Activated CD8-positive, alpha-beta memory T cell treated with anti-CD3 and anti-CD28 coated beads, Interleukin-2, amount 10 ng/mL, durations not matched to agents 7 days and 5 days (primary cell): ENCODE results near the gene AMFR. TPM values are rescaled to one million over a fixed set of nuclear protein-coding genes. Genes with fewer than 3 reads are reported as not detected.

Experiments
- ATAC-seq: fragments of 150-1000 bp; cut with Tn5 transposase; one replicate; pipeline ENCODE4 v1.10.0; 2021; ENCODE audit warnings: moderate library complexity
- CTCF ChIA-PET: fragments of 350-600 bp; sonication (Branson Sonifier 250); formaldehyde crosslinking; loops from one replicate; lab custom pipeline; 2021; ENCODE audit warnings: antibody characterized with exemption; lab: Charles Lee
- DNase-seq: peaks from one replicate; pipeline ENCODE4 v3.0.0-alpha.2; 2020
- H3K27ac Mint-ChIP-seq: one replicate; pipeline ENCODE4 v1.8.0; 2021; ENCODE audit warnings: mild to moderate bottlenecking, mixed read lengths
- H3K27me3 Mint-ChIP-seq: one replicate; pipeline ENCODE4 v1.8.0; 2021; ENCODE audit warnings: mixed read lengths
- H3K36me3 Mint-ChIP-seq: one replicate; pipeline ENCODE4 v1.8.0; 2021; ENCODE audit warnings: mild to moderate bottlenecking, mixed read lengths
- H3K4me1 Mint-ChIP-seq: one replicate; pipeline ENCODE4 v1.8.0; 2021; ENCODE audit warnings: mixed read lengths
- H3K4me3 Mint-ChIP-seq: one replicate; pipeline ENCODE4 v1.8.0; 2021; ENCODE audit warnings: mild to moderate bottlenecking, moderate library complexity, mixed read lengths
- H3K9me3 Mint-ChIP-seq: one replicate; pipeline ENCODE4 v1.8.0; 2022; ENCODE audit warnings: low read depth, mixed read lengths
- total RNA-seq, 2 experiments: library from RNA; stranded (reverse); gene quantifications; one replicate each; pipeline ENCODE4 v1.2.3, GENCODE V29; 2021

AMFR gene
- total RNA-seq, 2 experiments from 2014 or later, result 48.9 to 54.2 TPM

DNA sequence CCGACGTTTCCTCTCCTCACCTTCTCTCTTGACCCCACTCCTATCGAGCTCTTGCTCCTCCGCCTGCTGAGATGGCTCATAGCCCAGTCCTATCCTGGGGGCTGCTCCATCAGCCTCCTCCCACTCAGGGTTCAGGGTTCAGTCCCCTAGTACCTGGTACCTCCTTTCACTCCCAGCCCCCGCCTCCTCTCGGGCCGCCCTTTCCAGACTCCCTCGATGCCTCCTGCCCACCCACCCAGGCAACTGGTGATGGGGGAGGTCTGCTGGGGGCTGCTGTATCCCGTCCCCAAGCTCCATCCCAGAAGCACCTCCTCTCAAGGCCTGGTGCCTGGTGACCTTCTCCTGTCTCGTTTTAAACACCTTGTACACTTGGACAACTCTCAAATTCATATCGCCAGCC is 93.9 kb downstream of the AMFR start:
- CTCF ChIA-PET, result no interaction called here
- no peak for ATAC-seq
- DNase-seq, result no peak
- H3K9me3 Mint-ChIP-seq, result no peaks in the 10 kb centered on the region
- no peak overlapping the region for H3K27ac Mint-ChIP-seq
- H3K4me1 Mint-ChIP-seq, result no peaks in the 10 kb centered on the region
- no peaks in the 10 kb centered on the region for H3K27me3 Mint-ChIP-seq
- H3K36me3 Mint-ChIP-seq, result no peaks in the 10 kb centered on the region
- no peak overlapping the region for H3K4me3 Mint-ChIP-seq

- ATAC-seq, result no peak
- H3K4me1 Mint-ChIP-seq, result peaks cover 3% of the 10 kb centered on the region
- no peak overlapping the region for H3K27ac Mint-ChIP-seq
- no peaks in the 10 kb centered on the region for H3K27me3 Mint-ChIP-seq
- H3K36me3 Mint-ChIP-seq, result no peaks in the 10 kb centered on the region
- no peak overlapping the region for H3K4me3 Mint-ChIP-seq
- DNase-seq, result no peak
- no peaks in the 10 kb centered on the region for H3K9me3 Mint-ChIP-seq
- CTCF ChIA-PET, result interaction anchor here (2.3 kb wide), 1 partner anchor 12 kb away, joined by 13 read pairs; no protein-coding TSS in a partner anchor
Observed at GRCh38 chr16:56330476-56330875, 94.9 kb downstream of the AMFR start.

DNA sequence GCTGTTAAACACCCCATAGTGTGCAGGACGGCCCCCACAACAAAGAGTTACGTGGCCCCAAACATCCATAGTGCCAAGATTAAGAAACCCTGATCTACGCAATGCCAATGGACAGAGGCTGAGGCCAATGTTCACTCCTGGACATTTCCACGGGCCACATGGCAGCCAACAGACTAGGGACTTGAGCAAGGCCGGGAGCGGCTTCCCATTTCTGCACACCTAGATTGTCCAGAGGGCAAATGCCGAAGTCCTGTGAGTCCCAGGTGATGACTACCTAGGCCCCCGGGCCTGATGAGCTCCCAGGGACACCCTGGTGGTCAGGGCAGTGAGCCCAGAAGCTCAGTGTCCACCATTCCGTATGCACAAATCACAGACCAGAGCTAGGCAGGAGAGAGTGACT is 95.5 kb downstream of the AMFR start:
- CTCF ChIA-PET, result interaction anchor here (2.3 kb wide), 1 partner anchor 12 kb away, joined by 13 read pairs; no protein-coding TSS in a partner anchor
- Mint-ChIP-seq H3K4me3 (no peak overlapping the region), H3K27ac (no peak overlapping the region), H3K36me3 (no peaks in the 10 kb centered on the region), H3K9me3 (no peaks in the 10 kb centered on the region), H3K4me1 (peaks cover 3% of the 10 kb centered on the region), H3K27me3 (no peaks in the 10 kb centered on the region)
- no peak for ATAC-seq
- DNase-seq, result no peak

DNA sequence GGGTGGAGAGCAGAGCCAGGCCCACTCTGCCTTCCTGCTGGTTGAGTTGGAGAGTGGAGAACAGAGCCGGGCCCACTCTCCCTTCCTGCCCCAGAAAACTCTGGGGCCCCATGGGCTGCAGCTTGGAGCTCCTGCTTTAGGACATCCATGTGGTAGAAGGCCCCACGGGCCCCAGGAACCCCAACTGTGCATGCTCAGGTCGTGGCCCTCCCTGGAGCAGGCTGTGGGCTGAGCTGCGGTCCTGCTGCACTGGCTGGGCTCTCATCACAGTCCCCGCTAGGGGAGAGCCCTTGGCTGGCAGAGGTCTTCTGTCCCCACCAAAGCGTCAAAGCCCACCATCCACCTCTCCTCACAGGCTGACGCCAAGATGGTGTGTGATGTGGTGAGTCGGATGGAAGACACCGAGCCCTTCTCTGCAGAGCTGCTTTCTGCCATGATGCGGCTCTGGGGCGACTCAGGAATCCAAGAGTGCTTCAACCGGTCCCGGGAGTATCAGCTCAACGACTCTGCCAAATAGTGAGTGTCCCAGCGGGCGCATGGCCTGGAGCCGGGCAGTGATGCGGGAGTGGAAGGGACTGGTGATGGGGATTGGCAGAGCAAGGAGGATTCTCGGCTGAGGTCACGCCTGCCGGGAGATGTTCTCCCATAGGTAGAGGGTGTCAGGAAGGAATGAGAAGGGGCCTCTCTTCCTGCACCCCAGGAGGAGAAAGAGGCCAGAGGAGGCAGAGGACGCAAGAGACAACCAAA is 96.9 kb downstream of the AMFR start:
- DNase-seq (no peak), ATAC-seq (no peak)
- Mint-ChIP-seq H3K27ac (no peak overlapping the region), H3K4me1 (peaks cover 3% of the 10 kb centered on the region), H3K36me3 (no peaks in the 10 kb centered on the region), H3K27me3 (no peaks in the 10 kb centered on the region), H3K9me3 (no peaks in the 10 kb centered on the region), H3K4me3 (no peak overlapping the region)
- CTCF ChIA-PET, result interaction anchor here (2.3 kb wide), 1 partner anchor 10 kb away, joined by 13 read pairs; no protein-coding TSS in a partner anchor

- DNase-seq (no peak), ATAC-seq (no peak)
- Mint-ChIP-seq H3K4me1 (peaks cover 3% of the 10 kb centered on the region), H3K9me3 (no peaks in the 10 kb centered on the region), H3K4me3 (no peak overlapping the region), H3K27ac (no peak overlapping the region), H3K27me3 (no peaks in the 10 kb centered on the region), H3K36me3 (no peaks in the 10 kb centered on the region)
- CTCF ChIA-PET, result no interaction called here
Observed at GRCh38 chr16:56327929-56328258, 97.5 kb downstream of the AMFR start.

DNA sequence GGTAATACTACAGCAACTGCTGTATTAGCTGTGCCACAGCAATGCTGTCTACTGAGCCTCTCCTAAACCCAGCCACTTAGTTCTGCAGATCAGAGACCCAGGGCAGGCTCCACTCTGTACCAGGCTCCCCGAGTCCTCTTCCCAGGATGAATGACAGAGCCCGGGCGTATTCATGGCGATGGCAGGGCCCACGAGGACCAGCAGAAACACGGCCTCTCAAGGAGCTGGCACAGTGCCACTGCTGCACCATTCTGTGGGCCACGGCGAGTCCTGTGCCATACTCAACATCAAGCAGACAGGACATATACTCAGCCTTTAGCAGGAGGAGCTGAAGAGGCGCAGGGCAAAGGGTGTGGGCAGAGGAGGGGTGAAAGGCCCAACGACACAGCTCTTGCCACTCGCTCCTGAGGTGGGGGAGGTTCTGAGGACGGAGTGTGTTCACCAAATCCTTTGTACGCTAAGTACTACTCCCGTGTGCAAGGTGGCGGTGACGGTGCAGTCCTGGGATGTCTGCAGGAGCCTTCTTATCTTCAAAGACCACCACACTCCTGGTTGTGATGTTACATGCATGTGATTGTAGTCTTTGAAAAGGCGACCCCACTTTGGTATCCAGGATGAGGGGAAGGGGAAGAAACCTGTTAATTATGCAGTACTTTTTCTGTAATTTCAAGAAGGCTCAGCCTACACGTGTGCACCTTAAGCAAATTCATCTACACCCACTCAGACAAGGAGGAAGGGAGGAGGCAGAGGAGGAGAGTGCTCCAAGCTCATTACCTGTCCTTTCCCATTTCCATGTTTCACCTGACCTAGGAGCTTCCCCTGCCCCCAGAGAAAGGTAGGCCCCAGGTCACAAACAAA is 98.0 kb downstream of the AMFR start:
- Mint-ChIP-seq H3K36me3 (no peaks in the 10 kb centered on the region), H3K4me3 (no peak overlapping the region), H3K27ac (no peak overlapping the region), H3K4me1 (peaks cover 3% of the 10 kb centered on the region), H3K9me3 (no peaks in the 10 kb centered on the region), H3K27me3 (no peaks in the 10 kb centered on the region)
- DNase-seq (no peak), ATAC-seq (no peak)
- CTCF ChIA-PET, result interaction anchor here (1.6 kb wide), 1 partner anchor 8 kb away, joined by 4 read pairs; no protein-coding TSS in a partner anchor

DNA sequence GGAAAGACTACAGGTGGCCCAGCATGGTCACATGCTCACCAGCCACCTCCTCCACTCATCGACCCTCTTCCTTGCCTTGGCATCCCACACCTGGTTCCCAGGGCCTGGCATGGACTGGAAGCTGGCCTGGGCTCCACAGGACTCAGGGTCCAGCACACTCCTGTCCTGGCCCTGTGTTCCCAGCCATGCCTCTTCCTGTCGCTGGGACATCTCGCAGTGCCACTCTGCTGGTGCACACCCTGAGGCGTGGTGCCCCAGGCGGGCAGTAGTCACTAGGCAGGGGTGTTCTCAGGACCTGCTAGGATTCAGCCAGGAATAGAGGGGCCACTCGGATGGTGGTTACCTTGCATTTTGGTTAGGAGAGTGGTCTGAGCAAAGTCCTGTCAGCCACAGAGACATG is 99.4 kb downstream of the AMFR start:
- H3K9me3 Mint-ChIP-seq, result no peaks in the 10 kb centered on the region
- H3K36me3 Mint-ChIP-seq, result no peaks in the 10 kb centered on the region
- H3K27me3 Mint-ChIP-seq, result no peaks in the 10 kb centered on the region
- CTCF ChIA-PET, result interaction anchor here (1.6 kb wide), 1 partner anchor 7 kb away, joined by 4 read pairs; no protein-coding TSS in a partner anchor
- H3K4me3 Mint-ChIP-seq, result no peak overlapping the region
- peaks cover 3% of the 10 kb centered on the region for H3K4me1 Mint-ChIP-seq
- no peak for ATAC-seq
- no peak overlapping the region for H3K27ac Mint-ChIP-seq
- no peak for DNase-seq

DNA sequence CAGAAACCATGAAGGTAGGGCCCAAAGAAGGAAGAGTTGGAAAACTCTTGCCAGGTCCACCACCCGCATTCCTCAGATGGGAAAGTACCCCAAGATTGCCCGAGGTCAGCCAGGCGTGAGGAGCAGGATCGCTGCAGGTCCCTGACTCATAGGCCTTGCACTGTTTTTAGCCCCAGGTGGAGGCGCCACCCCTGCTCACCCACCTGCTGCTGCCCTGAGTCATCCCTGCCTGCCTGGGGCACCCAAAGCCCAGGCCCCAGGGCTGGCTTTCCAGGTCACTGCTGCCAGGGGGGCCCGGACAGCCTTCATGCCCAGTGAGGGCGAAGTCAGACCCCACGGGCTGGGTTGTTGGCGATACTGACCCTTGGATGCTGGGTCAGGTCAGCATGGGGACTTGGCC is 100.9 kb downstream of the AMFR start:
- Mint-ChIP-seq H3K36me3 (no peaks in the 10 kb centered on the region), H3K4me1 (peaks cover 3% of the 10 kb centered on the region), H3K4me3 (no peak overlapping the region), H3K9me3 (no peaks in the 10 kb centered on the region), H3K27ac (no peak overlapping the region), H3K27me3 (no peaks in the 10 kb centered on the region)
- CTCF ChIA-PET, result no interaction called here
- no peak for ATAC-seq
- DNase-seq, result no peak

- Mint-ChIP-seq H3K4me3 (no peak overlapping the region), H3K36me3 (no peaks in the 10 kb centered on the region), H3K4me1 (peaks cover 3% of the 10 kb centered on the region), H3K27me3 (peaks cover 4% of the 10 kb centered on the region), H3K27ac (no peak overlapping the region), H3K9me3 (no peaks in the 10 kb centered on the region)
- no peak for ATAC-seq
- DNase-seq, result no peak
- CTCF ChIA-PET, result interaction anchor here (1.4 kb wide), 1 partner anchor 14 kb away, joined by 3 read pairs; no protein-coding TSS in a partner anchor
Observed at GRCh38 chr16:56321571-56321970, 103.8 kb downstream of the AMFR start.

DNA sequence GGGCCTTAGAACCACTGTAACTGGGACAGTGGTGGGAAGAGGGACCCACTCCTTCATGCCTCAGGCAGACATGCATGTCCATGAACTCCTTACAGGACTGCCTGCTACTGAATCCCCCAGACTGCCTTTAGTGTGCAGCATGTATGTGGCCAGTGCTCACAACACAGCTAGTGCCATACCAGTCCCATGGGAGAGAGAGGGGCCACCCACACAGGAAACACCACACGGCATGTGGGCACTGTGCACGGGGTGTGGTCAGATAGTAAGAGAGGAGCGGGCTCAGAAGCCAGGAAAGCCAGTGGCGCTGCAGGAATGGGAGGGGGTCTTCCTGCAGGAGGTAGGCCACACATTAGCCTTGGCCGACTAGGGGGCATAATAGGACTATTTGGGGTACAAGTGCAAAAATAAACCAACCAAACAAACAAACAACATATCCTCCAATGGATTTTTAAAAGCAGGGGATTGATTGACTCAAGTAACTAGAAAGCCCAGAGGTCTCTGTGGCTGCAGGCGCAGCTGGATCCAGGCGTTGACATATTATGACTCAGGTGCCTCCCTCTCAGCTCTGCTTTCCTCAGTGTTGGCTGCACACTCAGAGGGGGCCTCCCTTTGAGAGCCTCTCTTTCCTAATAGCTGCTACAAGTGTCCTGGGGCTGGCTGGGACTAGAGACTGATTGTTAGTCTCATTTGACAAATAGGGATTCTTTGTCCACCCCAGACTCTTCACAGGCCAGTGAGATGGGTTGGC is 104.4 kb downstream of the AMFR start:
- Mint-ChIP-seq H3K9me3 (no peaks in the 10 kb centered on the region), H3K4me1 (no peaks in the 10 kb centered on the region), H3K27ac (no peak overlapping the region), H3K27me3 (peaks cover 7% of the 10 kb centered on the region), H3K36me3 (no peaks in the 10 kb centered on the region), H3K4me3 (no peak overlapping the region)
- DNase-seq (no peak), ATAC-seq (no peak)
- CTCF ChIA-PET, result interaction anchor here (0.9 to 1.4 kb wide), 2 partner anchors 14 to 377 kb away, joined by 3 read pairs; no protein-coding TSS in a partner anchor

- Mint-ChIP-seq H3K27me3 (peaks cover 7% of the 10 kb centered on the region), H3K27ac (no peak overlapping the region), H3K4me3 (no peak overlapping the region), H3K4me1 (no peaks in the 10 kb centered on the region), H3K36me3 (no peaks in the 10 kb centered on the region), H3K9me3 (no peaks in the 10 kb centered on the region)
- CTCF ChIA-PET, result interaction anchor here (0.7 to 3.5 kb wide), 5 partner anchors 37 to 855 kb away, joined by 3 to 36 read pairs (median 13); no protein-coding TSS in a partner anchor
- ATAC-seq, result no peak
- no peak for DNase-seq
Observed at GRCh38 chr16:56320056-56320455, 105.3 kb downstream of the AMFR start.

DNA sequence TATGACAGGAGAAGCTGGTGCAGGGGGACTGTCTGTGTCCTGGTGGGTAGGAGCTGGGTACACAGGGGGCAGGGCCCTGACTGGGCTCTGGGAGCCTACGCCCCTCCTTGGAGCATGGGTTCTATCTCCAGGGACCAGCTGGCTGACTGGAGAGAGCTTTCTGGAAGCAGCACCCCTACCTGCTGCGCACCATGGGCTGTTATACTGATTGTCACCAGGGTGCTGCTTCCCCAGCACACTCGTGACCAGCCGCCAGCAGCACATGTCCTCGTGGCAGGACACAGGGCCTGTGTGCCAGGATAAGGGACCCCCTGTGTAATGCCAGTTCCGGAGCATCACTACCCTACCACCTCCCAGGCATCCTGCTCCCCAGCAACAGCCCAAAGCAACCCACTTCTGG is 106.0 kb downstream of the AMFR start:
- ATAC-seq (no peak), DNase-seq (no peak)
- CTCF ChIA-PET, result interaction anchor here (0.7 to 3.5 kb wide), 13 partner anchors 7 to 854 kb away, joined by 3 to 36 read pairs (median 7); no protein-coding TSS in a partner anchor
- no peak overlapping the region for H3K27ac Mint-ChIP-seq
- H3K9me3 Mint-ChIP-seq, result no peaks in the 10 kb centered on the region
- peaks cover 7% of the 10 kb centered on the region for H3K27me3 Mint-ChIP-seq
- H3K36me3 Mint-ChIP-seq, result no peaks in the 10 kb centered on the region
- no peak overlapping the region for H3K4me3 Mint-ChIP-seq
- no peaks in the 10 kb centered on the region for H3K4me1 Mint-ChIP-seq

GRCh38 chr16:56318827-56319140 is 106.6 kb downstream of the AMFR start:
- H3K36me3 Mint-ChIP-seq, result no peaks in the 10 kb centered on the region
- H3K9me3 Mint-ChIP-seq, result no peaks in the 10 kb centered on the region
- no peak overlapping the region for H3K4me3 Mint-ChIP-seq
- H3K27me3 Mint-ChIP-seq, result peaks cover 7% of the 10 kb centered on the region
- ATAC-seq (no peak), DNase-seq (no peak)
- CTCF ChIA-PET, result interaction anchor here (0.8 to 3.5 kb wide), 29 partner anchors 8 to 854 kb away, joined by 3 to 36 read pairs (median 5); partner anchors contain the start of gene GNAO1
- no peak overlapping the region for H3K27ac Mint-ChIP-seq
- no peaks in the 10 kb centered on the region for H3K4me1 Mint-ChIP-seq
